HuH-7 (cell line): ENCODE measurements around the gene ZNF146.
"Not testable (repeated sequence)": the region's sequence is repeated elsewhere in the genome, so short reads cannot be mapped to it uniquely, and the experiment has no call there.

Source experiments
- DNase-seq: peaks from one replicate; pipeline ENCODE4 v3.0.0; 2011; ENCODE audit warnings: low spot score

ZNF146 gene

GRCh38 chr19:36236304-36236945 lies 21.5 kb downstream of the ZNF146 start:
- DNase-seq = no peak

DNA sequence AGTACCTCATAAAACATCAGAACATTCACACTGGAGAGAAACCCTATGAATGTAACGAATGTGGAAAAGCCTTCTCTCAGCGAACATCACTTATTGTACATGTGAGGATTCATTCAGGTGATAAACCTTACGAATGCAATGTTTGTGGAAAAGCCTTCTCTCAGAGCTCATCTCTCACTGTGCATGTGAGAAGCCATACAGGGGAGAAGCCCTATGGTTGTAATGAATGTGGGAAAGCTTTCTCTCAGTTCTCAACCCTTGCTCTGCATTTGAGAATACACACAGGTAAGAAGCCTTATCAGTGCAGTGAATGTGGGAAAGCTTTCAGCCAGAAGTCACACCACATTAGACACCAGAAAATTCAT lies 22.0 kb downstream of the ZNF146 start:
- no peak for DNase-seq

DNA sequence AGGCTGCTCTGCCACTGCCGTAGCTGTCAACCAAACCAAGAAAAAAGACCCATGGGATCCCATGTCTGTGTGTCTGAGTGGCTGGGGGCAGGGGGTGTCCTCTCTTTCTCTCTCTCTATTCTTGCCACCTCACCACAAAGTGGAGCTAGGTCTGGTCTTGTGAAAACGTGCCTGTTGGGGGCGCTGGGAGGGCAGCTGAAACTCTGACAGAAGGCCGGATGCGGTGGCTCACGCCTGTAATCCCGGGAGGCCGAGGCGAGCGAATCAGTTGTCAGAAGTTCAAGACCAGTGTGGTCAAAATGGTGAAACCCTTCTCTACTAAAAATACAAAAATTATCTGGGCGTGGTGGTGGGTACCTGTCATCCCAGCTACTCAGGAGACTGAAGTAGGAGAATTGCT lies 29.2 kb downstream of the ZNF146 start:
- DNase-seq = no peak

GRCh38 chr19:36245210-36246005 lies 30.5 kb downstream of the ZNF146 start:
- no peak for DNase-seq

- no peak for DNase-seq
Measured at GRCh38 chr19:36246006-36246481, 31.1 kb downstream of the ZNF146 start.

DNA sequence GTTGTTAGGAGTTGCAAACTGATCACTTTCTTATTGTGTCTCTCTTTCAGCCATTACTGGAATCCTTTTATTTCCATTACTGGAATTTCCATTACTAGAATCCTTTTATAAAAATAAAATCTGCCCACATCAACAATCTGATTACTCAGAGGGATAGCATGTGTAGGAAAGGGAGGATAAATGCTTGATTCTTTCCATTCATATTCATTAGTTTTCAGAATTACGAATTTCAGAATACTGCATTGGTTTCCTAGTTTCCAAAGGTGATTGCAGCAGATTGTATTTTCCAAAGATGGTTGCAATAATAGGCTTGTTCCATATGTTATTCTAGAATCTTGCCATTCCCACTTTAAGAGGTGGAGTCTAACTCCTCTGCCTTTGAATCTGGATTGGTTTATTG lies 37.1 kb downstream of the ZNF146 start:
- DNase-seq = no peak

DNA sequence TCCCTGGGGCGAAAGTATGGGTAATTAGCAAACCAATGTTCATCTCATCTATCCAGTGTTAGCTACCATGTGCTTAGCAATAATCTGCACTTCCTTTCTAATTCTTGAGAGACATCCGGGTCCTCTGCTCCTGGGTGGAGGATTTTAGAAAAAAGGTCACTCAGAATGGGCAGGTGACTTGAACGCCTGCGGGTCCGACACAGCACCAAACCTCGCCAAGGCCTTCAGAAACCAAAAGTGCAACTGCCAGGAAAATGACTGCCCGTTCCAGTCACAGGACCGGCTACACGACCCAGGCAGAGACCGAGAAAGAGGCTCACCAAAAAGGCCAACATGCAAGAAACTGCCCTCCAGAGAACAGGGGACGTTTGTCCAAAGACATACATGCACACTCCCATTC lies 39.9 kb downstream of the ZNF146 start:
- no peak for DNase-seq

DNA sequence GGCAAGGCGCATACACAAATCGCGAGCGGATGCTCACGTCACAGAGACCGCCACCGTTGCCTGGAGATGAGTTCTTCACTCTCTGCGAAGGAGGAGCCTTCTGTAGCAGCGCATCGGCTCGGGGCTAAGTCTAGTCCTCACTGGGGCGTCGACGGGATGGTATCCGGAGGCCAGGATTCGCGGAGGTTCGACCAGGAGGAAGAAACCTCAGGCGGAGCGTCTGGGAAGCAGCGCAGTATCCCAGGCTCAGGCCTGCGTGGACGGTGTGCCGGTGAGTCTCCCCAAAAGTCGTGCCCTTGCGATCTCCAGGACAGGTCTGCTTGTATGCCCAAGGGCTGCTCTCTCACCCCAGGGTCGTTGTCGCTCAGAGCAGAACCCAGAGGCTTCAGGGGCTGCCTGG lies 40.4 kb downstream of the ZNF146 start:
- DNase-seq = no peak

DNA sequence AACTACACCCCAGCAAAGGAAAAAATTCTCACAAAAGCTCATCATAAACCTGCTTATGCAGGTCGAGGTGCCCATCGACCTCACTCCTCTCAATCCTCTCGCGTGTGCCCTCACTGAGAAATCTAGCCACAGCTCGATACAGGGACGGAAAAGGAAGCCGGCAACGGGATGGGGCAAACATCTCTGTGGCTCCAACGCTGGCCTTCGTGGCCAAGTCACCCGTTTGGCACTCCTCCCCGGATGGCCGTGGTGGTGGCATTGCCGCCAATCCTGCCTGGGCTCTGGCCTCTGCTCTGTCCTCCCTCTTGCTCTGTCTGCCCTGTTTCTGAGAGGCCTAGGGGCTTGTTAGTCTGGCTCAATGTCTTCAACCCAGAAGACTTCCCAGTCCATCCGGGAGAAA lies 41.2 kb downstream of the ZNF146 start:
- no peak for DNase-seq

DNA sequence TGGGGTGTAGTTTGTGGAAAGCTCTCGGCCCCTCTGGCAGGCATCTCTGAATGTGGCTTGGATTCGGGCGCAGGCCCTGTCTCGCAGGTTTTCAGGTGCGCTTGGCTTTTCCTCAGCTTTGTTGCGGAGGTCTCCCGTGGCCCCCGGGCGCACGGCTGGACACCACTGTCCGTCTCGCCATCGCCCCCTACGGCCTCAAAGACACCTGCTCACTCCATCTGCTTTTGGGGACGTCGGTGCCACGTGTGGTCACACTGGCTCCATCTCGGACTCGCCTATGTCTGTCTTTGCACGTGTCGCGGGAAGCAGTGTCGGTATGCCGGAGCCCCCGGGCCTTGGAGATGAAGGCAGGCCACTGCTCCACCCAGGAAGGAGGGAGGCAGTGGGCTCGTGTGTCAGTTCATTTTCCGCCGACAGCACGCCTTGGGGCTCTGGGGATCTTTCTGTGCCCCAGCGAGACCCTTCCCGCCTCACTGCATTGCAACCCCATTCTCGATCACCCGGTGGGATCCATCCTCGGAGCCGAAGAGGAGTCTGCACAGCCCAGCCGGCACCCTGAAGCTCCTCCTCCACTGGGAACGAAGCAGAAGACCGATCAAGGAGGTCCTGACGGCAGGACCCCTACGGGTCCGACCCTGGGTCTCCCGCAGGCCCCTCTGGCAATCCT lies 42.1 kb downstream of the ZNF146 start:
- DNase-seq = no peak

DNA sequence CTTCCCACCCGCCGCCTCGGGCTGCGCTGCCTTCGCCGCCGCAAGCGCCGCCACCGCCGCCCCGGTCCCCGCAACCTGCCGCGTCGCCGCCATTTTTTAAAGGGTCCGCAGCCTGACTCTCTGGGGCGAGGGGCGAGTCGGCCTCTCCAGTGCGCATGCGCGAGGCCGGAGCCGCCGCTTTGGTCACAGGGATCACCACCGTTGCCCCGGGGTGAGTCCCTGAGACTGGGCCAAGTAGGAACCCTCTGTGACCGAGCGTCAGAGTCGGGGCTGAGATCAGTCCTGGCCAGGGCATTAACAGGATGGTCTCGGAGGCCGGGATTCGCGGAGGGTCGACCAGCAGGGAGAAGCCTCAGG lies 42.6 kb downstream of the ZNF146 start:
- no peak for DNase-seq

GRCh38 chr19:36258028-36258875 lies 43.3 kb downstream of the ZNF146 start:
- no peak for DNase-seq

DNA sequence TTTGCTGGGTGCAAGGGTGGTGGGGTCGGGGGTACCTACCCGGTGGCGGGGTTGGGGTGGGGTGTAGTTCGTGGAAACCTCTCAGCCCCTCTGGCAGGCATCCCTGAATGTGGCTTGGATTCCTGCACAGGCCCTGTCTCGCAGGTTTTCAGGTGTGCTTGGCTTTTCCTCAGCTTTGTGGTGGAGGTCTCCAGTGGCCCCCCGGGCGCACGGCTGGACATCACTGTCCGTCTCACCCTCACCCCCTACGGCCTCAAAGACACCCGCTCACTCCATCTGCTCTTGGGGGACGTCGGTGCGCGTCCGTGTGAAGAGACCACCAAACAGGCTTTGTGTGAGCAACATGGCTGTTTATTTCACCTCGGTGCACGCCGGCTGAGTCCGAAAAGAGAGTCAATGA lies 44.3 kb downstream of the ZNF146 start:
- DNase-seq = no peak

DNA sequence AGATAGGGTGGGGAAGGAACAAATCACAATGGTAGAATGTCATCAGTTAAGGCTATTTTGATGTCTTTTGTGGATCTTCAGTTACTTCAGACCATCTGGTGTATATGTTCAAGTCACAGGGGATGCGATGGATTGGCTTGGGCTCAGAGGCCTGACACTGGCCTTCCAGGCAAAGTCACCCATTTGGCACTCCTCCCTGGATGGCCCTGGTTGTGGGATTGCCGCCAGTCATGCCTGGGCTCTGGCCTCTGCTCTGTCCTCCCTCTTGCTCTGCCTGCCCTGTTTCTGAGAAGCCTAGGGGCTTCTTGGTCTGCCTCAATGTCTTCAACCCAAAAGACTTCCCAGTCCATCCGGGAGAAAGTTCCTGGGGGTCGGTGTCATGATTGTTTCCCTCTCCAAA lies 50.2 kb downstream of the ZNF146 start:
- no peak for DNase-seq

GRCh38 chr19:36265856-36266374 lies 51.0 kb downstream of the ZNF146 start:
- no peak for DNase-seq

DNA sequence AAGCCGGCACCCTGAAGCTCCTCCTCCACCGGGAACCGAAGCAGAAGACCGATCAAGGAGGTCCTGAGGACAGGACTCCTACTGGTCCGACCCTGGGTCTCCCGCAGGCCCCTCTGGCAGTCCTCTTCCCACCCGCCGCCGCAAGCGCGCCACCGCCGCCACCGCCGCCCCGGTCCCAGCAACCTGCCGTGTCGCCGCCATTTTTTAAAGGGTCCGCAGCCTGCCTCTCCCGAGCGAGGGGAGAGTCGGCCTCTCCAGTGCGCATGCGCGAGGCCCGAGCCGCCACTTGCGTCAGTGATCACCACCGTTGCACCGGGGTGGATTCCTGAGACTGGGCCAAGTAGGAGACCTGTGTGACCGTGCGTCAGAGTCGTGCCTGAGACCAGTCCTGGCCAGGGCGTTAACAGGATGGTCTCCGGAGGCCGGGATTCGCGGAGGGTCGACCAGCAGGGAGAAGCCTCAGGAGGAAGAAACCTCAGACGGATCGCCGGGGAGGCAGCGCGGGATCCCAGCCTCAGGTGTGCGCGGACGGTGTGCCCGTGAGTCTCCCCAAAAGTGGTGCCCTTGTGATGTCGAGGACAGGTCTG lies 51.6 kb downstream of the ZNF146 start:
- no peak for DNase-seq

DNA sequence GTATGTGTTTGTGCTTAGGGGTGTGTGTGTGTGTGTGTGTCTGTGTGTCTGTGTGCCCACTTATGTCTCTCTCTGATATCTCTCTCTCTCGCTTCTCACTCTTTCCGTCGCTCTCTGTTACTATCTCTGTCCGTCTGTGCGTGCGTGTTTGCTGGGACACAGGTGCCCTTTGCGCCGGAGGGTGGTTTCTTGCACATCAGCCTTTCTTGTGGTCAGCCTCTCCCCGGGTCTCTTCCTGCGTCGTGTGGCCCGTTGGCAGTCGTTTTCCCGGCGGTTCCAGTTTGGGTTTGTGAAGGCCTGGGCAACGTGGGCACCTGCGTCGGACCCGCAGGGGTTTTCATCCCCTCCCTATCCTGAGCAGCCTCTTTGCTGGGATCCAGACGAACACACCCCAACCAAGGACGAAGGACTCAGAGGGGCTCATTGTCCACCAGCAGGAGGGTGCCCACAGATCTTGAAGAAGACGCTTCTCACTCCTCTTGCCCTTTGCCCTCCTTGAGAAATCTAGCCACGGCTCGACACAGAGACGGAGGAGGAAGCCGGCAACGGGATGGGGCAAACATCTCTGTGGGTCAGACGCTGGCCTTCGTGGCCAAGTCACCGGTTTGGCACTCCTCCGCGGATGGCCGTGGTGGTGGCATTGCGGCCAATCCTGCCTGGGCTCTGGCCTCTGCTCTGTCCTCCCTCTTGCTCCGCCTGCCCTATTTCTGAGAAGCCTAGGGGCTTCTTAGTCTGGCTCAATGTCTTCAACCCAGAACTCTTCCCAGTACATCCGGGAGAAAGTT lies 52.3 kb downstream of the ZNF146 start:
- DNase-seq = no peak

GRCh38 chr19:36268081-36268480 lies 53.2 kb downstream of the ZNF146 start:
- not testable (repeated sequence) for DNase-seq

DNA sequence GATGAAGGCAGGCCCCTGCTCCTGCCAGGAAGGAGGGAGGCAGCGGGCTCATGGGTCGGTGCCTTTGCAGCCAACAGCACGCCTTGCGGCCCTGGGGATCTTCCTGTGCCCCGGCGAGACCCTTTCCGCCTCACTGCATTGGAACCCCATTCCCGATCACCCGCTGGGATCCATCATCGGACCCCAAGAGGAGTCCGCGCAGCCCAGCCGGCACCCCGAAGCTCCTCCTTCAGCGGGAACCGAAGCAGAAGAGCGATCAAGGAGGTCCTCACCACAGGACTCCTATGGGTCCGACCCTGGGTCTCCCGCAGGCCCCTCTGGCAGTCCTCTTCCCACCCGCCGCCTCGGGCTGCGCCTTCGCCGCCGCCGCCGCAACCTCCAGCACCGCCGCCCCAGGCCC lies 53.7 kb downstream of the ZNF146 start:
- not testable (repeated sequence) for DNase-seq

DNA sequence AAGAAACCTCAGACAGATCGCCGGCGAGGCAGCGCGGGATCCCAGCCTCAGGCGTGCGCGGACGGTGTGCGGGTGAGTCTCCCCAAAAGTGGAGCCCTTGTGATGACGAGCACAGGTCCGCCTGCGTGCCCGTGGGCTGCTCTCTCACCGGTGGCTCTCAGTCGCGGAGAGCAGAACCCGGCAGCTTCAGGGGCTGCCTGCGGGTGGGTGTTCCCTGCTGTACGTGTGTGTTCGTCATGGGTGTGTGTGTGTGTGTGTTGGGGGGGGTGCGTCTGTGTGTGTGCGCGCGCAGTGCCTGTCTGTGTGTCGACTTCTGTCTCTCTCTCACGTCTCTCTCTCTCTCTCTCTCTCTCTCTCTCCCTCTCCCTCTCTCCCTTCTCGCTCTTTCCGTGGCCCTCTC lies 54.4 kb downstream of the ZNF146 start:
- not testable (repeated sequence) for DNase-seq
